Upper lobe of right lung (tissue), 1 donor: ENCODE results near the gene DAZAP2. TPM values are rescaled to one million over a fixed set of nuclear protein-coding genes. Genes with fewer than 3 reads are reported as not detected.

Experiments used
- ATAC-seq: fragments of 200-7000 bp; cut with Tn5 transposase; one replicate; pipeline ENCODE4 v1.9.1; 2020; ENCODE audit warnings: mild to moderate bottlenecking, moderate library complexity
- DNase-seq: peaks from one replicate; pipeline ENCODE4 v3.0.0-alpha.2; 2020
- H3K27ac ChIP-seq: fragments of 200-600 bp; one replicate; pipeline ENCODE4 v1.8.0; 2022
- H3K27me3 ChIP-seq: fragments of 200-600 bp; one replicate; pipeline ENCODE4 v1.8.0; 2022; ENCODE audit warnings: mild to moderate bottlenecking
- H3K36me3 ChIP-seq: fragments of 200-600 bp; one replicate; pipeline ENCODE4 v1.8.0; 2022
- H3K4me1 ChIP-seq: fragments of 200-600 bp; one replicate; pipeline ENCODE4 v1.8.0; 2022
- H3K4me3 ChIP-seq: fragments of 200-600 bp; one replicate; pipeline ENCODE4 v1.8.0; 2022; ENCODE audit warnings: mild to moderate bottlenecking
- H3K9me3 ChIP-seq: fragments of 200-600 bp; one replicate; pipeline ENCODE4 v1.8.0; 2022
- CTCF ChIP-seq: fragments of 200-600 bp; IDR thresholded peaks from one replicate; pipeline ENCODE4 v1.8.0; 2022; ENCODE audit warnings: antibody characterized with exemption
- intact Hi-C: fragments of 100-400 bp; cut with DNase I; formaldehyde crosslinking; loops from one replicate; pipeline ENCODE4 v1.11.0; 2022
- total RNA-seq: library from RNA; stranded (reverse); fragmentation: NEBNext Ultra II Directional; extraction: Animal tissue kit (Norgen Biotek cat#: 25700); gene quantifications from one replicate; pipeline ENCODE4 v1.2.1, GENCODE V29; 2021
- donor health status: DM: no; HTN: yes; CAD: no; lungs with severe emphysema.

DAZAP2 gene
- total RNA-seq, 1 donor from 2014 or later, result 244 TPM

- intact Hi-C loops, result no loop called here
- peak; percentile 71 for ATAC-seq
- no peaks in the 10 kb centered on the region for H3K27me3 ChIP-seq
- DNase-seq, result peak; percentile 70
- no peak overlapping the region for H3K27ac ChIP-seq
- no peaks in the 10 kb centered on the region for H3K4me1 ChIP-seq
- no peak overlapping the region for H3K4me3 ChIP-seq
- no peaks in the 10 kb centered on the region for H3K36me3 ChIP-seq
- peak; percentile 30 for TF ChIP-seq CTCF
- no peaks in the 10 kb centered on the region for H3K9me3 ChIP-seq
Measured at GRCh38 chr12:51262758-51263177, 24.1 kb downstream of the DAZAP2 start.

- DNase-seq (no peak), ATAC-seq (no peak)
- no peaks in the 10 kb centered on the region for H3K9me3 ChIP-seq
- intact Hi-C loops, result no loop called here
- H3K27ac ChIP-seq, result no peak overlapping the region
- H3K36me3 ChIP-seq, result no peaks in the 10 kb centered on the region
- no peaks in the 10 kb centered on the region for H3K4me1 ChIP-seq
- H3K4me3 ChIP-seq, result no peak overlapping the region
- TF ChIP-seq CTCF, result no peak
- no peaks in the 10 kb centered on the region for H3K27me3 ChIP-seq
Measured at GRCh38 chr12:51263341-51263740, 24.7 kb downstream of the DAZAP2 start.

GRCh38 chr12:51264297-51264696 lies 25.7 kb downstream of the DAZAP2 start:
- no peak for TF ChIP-seq CTCF
- ATAC-seq, result no peak
- H3K36me3 ChIP-seq, result no peaks in the 10 kb centered on the region
- DNase-seq, result no peak
- H3K27ac ChIP-seq, result no peak overlapping the region
- intact Hi-C loops, result no loop called here
- no peaks in the 10 kb centered on the region for H3K9me3 ChIP-seq
- H3K27me3 ChIP-seq, result no peaks in the 10 kb centered on the region
- no peaks in the 10 kb centered on the region for H3K4me1 ChIP-seq
- H3K4me3 ChIP-seq, result no peak overlapping the region

GRCh38 chr12:51265024-51265423 lies 26.4 kb downstream of the DAZAP2 start:
- H3K9me3 ChIP-seq, result no peaks in the 10 kb centered on the region
- intact Hi-C loops, result no loop called here

GRCh38 chr12:51269174-51270066 lies 30.8 kb downstream of the DAZAP2 start:
- Histone ChIP-seq H3K27ac (peak overlapping the region; percentile 59), H3K27me3 (peaks cover 5% of the 10 kb centered on the region), H3K4me1 (peaks cover 8% of the 10 kb centered on the region), H3K4me3 (peak overlapping the region; percentile 71), H3K36me3 (no peaks in the 10 kb centered on the region), H3K9me3 (no peaks in the 10 kb centered on the region)
- DNase-seq (peak; percentile 90), ATAC-seq (peak; percentile 92)
- intact Hi-C loops, result loop anchor here (10.0 kb wide), 1 partner anchor 75 kb away; the partner anchor contains the start of gene CELA1
- peak; percentile 46 for TF ChIP-seq CTCF

More at GRCh38 chr12:51265024-51265423, 26.4 kb downstream of the DAZAP2 start:
- Histone ChIP-seq H3K27ac (no peak overlapping the region), H3K4me1 (no peaks in the 10 kb centered on the region), H3K4me3 (no peak overlapping the region), H3K36me3 (no peaks in the 10 kb centered on the region), H3K27me3 (no peaks in the 10 kb centered on the region)
- no peak for DNase-seq
- TF ChIP-seq CTCF, result no peak
- no peak for ATAC-seq
